ENCODE results near the gene SOBP. TPM values are rescaled to one million over a fixed set of nuclear protein-coding genes. Genes with fewer than 3 reads are reported as not detected.

The SOBP gene
- total and polyA plus RNA-seq, 2 experiments from 2014 or later: 1.5 to 3.0 TPM

GRCh38 chr6:107565165-107565723 lies 75.3 kb downstream of the SOBP start:
- 0 out of 2 replicates have a peak, but pooled peaks cover 3% of the 10 kb centered on the region for H3K9me2 ChIP-seq (ENCODE audit: insufficient read depth)
- no peak overlapping the region for H3K27ac ChIP-seq (ENCODE audit: low read depth)
- Mint-ChIP-seq H3K9me3 (no peaks in the 10 kb centered on the region), H3K27ac (no peak overlapping the region), H3K4me3 (no peak overlapping the region), H3K27me3 (ENCODE audit: insufficient read depth, low read depth, poor library complexity) (peaks cover 4% of the 10 kb centered on the region), H3K4me1 (peaks cover 25% of the 10 kb centered on the region), H3K36me3 (ENCODE audit: low read depth) (no peaks in the 10 kb centered on the region)
- no peaks in the 10 kb centered on the region for H4K20me1 ChIP-seq (replicated peaks; ENCODE audit: insufficient read depth)
- no peak overlapping the region for H2AFZ ChIP-seq
- no peaks in the 10 kb centered on the region for H3K27me3 ChIP-seq (ENCODE audit: insufficient read depth)
- no peaks in the 10 kb centered on the region for H3K36me3 ChIP-seq (ENCODE audit: insufficient read depth)
- no peaks in the 10 kb centered on the region for H3F3A ChIP-seq (replicated peaks; ENCODE audit: low read depth)
- peaks cover 15% of the 10 kb centered on the region for H3K4me1 ChIP-seq (ENCODE audit: insufficient read depth)
- H3K4me2 ChIP-seq: no peak overlapping the region
- TF ChIP-seq ZNF331 (CRISPR knock-in tag; IDR thresholded peaks at IDR 0.05; ENCODE audit: low read depth) (no peak), ZNF114 (CRISPR knock-in tag; IDR thresholded peaks at IDR 0.05) (no peak), EZH2 (IDR thresholded peaks at IDR 0.05; ENCODE audit: low read depth, unreplicated experiment) (no peak), JUNB (IDR thresholded peaks at IDR 0.05; ENCODE audit: unreplicated experiment) (no peak), CREB1 (CRISPR knock-in tag; IDR thresholded peaks at IDR 0.05; ENCODE audit: low read depth) (no peak)
- TF ChIP-seq, protein P1, sequence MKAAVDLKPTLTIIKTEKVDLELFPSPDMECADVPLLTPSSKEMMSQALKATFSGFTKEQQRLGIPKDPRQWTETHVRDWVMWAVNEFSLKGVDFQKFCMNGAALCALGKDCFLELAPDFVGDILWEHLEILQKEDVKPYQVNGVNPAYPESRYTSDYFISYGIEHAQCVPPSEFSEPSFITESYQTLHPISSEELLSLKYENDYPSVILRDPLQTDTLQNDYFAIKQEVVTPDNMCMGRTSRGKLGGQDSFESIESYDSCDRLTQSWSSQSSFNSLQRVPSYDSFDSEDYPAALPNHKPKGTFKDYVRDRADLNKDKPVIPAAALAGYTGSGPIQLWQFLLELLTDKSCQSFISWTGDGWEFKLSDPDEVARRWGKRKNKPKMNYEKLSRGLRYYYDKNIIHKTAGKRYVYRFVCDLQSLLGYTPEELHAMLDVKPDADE (IDR thresholded peaks at IDR 0.05): no peak
- TF ChIP-seq, protein P2, sequence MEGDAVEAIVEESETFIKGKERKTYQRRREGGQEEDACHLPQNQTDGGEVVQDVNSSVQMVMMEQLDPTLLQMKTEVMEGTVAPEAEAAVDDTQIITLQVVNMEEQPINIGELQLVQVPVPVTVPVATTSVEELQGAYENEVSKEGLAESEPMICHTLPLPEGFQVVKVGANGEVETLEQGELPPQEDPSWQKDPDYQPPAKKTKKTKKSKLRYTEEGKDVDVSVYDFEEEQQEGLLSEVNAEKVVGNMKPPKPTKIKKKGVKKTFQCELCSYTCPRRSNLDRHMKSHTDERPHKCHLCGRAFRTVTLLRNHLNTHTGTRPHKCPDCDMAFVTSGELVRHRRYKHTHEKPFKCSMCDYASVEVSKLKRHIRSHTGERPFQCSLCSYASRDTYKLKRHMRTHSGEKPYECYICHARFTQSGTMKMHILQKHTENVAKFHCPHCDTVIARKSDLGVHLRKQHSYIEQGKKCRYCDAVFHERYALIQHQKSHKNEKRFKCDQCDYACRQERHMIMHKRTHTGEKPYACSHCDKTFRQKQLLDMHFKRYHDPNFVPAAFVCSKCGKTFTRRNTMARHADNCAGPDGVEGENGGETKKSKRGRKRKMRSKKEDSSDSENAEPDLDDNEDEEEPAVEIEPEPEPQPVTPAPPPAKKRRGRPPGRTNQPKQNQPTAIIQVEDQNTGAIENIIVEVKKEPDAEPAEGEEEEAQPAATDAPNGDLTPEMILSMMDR (conservative IDR thresholded peaks at IDR 0.05; ENCODE audit: low read depth in 2 of 2): peak in 1 of 2 experiments; percentile 9; a peak in 1 of 4 replicates
- TF ChIP-seq, protein P3, sequence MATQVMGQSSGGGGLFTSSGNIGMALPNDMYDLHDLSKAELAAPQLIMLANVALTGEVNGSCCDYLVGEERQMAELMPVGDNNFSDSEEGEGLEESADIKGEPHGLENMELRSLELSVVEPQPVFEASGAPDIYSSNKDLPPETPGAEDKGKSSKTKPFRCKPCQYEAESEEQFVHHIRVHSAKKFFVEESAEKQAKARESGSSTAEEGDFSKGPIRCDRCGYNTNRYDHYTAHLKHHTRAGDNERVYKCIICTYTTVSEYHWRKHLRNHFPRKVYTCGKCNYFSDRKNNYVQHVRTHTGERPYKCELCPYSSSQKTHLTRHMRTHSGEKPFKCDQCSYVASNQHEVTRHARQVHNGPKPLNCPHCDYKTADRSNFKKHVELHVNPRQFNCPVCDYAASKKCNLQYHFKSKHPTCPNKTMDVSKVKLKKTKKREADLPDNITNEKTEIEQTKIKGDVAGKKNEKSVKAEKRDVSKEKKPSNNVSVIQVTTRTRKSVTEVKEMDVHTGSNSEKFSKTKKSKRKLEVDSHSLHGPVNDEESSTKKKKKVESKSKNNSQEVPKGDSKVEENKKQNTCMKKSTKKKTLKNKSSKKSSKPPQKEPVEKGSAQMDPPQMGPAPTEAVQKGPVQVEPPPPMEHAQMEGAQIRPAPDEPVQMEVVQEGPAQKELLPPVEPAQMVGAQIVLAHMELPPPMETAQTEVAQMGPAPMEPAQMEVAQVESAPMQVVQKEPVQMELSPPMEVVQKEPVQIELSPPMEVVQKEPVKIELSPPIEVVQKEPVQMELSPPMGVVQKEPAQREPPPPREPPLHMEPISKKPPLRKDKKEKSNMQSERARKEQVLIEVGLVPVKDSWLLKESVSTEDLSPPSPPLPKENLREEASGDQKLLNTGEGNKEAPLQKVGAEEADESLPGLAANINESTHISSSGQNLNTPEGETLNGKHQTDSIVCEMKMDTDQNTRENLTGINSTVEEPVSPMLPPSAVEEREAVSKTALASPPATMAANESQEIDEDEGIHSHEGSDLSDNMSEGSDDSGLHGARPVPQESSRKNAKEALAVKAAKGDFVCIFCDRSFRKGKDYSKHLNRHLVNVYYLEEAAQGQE (IDR thresholded peaks at IDR 0.05; ENCODE audit: unreplicated experiment): no peak
- DNase-seq (ENCODE audit: low spot score) (no peak), ATAC-seq (peak; percentile 31)
- H3K79me2 ChIP-seq (replicated peaks; ENCODE audit: insufficient read depth): no peaks in the 10 kb centered on the region
- no peak overlapping the region for H3K4me3 ChIP-seq

DNA sequence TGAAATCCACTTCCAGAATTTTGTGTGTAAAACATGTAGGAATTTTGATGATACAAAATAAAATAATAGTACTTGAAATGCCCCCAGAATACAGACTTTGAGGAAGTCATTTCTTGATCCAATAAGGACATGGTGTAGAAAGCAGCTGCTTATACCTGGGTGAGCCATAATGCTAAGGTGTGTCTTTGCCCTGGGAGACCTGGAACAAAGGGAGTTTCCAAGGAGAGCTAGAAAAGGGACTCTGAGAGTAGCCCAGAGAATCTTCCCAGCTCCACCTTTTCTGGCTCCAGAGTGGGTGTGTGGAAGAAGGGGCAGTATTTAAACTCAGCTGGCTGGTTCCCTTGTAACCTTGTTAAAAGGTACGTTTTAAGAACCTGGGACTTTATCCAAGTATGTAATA lies 77.7 kb downstream of the SOBP start:
- H3F3A ChIP-seq (replicated peaks; ENCODE audit: low read depth): no peaks in the 10 kb centered on the region
- Mint-ChIP-seq H3K4me1 (peaks cover 11% of the 10 kb centered on the region), H3K36me3 (ENCODE audit: low read depth) (no peaks in the 10 kb centered on the region), H3K27ac (no peak overlapping the region), H3K4me3 (no peak overlapping the region), H3K9me3 (no peaks in the 10 kb centered on the region), H3K27me3 (ENCODE audit: insufficient read depth, low read depth, poor library complexity) (peaks cover 6% of the 10 kb centered on the region)
- H3K36me3 ChIP-seq (ENCODE audit: insufficient read depth): no peaks in the 10 kb centered on the region
- H3K79me2 ChIP-seq (replicated peaks; ENCODE audit: insufficient read depth): no peaks in the 10 kb centered on the region
- ATAC-seq (no peak), DNase-seq (ENCODE audit: low spot score) (no peak)
- no peaks in the 10 kb centered on the region for H3K4me1 ChIP-seq (ENCODE audit: insufficient read depth)
- no peak overlapping the region for H2AFZ ChIP-seq
- no peaks in the 10 kb centered on the region for H4K20me1 ChIP-seq (replicated peaks; ENCODE audit: insufficient read depth)
- H3K27me3 ChIP-seq (ENCODE audit: insufficient read depth): no peaks in the 10 kb centered on the region
- no peak overlapping the region for H3K4me3 ChIP-seq
- 0 out of 2 replicates have a peak, but pooled peaks cover 9% of the 10 kb centered on the region for H3K9me2 ChIP-seq (ENCODE audit: insufficient read depth)
- no peak overlapping the region for H3K4me2 ChIP-seq
- H3K27ac ChIP-seq (ENCODE audit: low read depth): no peak overlapping the region
- TF ChIP-seq POLR2AphosphoS5 (IDR thresholded peaks at IDR 0.05; ENCODE audit: low read depth): no peak
- no peak for TF ChIP-seq STAT1 (IDR thresholded peaks at IDR 0.05; ENCODE audit: unreplicated experiment)
- TF ChIP-seq EZH2 (IDR thresholded peaks at IDR 0.05; ENCODE audit: low read depth, unreplicated experiment): no peak
- TF ChIP-seq NANOG (IDR thresholded peaks at IDR 0.05; ENCODE audit: borderline replicate concordance): no peak
- TF ChIP-seq, protein P3 (IDR thresholded peaks at IDR 0.05; ENCODE audit: unreplicated experiment): no peak
- no peak for TF ChIP-seq JUNB (IDR thresholded peaks at IDR 0.05; ENCODE audit: unreplicated experiment)
- TF ChIP-seq, protein P1 (IDR thresholded peaks at IDR 0.05): no peak
